GM20000 (cell line): ENCODE data around the gene GTF3C1.

ENCODE experiments used
- DNase-seq: peaks from one replicate; pipeline ENCODE4 v3.0.0; 2012; ENCODE audit warnings: low spot score
- TF ChIP-seq, protein P1 (sequence below): IDR thresholded peaks from 2 replicates; pipeline ENCODE4 v1.5.1; 2012; ENCODE audit warnings: mild to moderate bottlenecking, control low read depth; ENCODE audit errors: extremely low read depth, missing control alignments

The GTF3C1 gene

DNA sequence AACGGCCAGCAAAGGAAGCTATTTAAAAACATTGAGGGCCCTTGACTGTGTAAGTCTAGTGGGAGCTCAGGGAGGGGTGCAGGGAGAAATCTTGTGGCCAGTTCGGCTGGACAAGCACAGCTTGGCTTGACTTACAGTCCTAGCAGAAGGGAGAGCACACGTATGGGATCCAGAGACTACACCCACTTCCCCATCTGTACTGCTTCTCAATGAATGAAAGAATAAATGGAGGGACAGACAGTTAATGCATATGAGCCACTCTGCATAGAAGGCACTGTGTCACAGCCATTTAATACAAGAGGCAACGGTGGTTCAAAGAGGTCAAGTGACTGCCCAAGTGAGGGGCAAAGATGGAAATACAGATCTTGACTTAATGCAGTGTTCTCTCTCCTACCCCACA, 15.5 kb downstream of the GTF3C1 start:
- TF ChIP-seq, protein P1, sequence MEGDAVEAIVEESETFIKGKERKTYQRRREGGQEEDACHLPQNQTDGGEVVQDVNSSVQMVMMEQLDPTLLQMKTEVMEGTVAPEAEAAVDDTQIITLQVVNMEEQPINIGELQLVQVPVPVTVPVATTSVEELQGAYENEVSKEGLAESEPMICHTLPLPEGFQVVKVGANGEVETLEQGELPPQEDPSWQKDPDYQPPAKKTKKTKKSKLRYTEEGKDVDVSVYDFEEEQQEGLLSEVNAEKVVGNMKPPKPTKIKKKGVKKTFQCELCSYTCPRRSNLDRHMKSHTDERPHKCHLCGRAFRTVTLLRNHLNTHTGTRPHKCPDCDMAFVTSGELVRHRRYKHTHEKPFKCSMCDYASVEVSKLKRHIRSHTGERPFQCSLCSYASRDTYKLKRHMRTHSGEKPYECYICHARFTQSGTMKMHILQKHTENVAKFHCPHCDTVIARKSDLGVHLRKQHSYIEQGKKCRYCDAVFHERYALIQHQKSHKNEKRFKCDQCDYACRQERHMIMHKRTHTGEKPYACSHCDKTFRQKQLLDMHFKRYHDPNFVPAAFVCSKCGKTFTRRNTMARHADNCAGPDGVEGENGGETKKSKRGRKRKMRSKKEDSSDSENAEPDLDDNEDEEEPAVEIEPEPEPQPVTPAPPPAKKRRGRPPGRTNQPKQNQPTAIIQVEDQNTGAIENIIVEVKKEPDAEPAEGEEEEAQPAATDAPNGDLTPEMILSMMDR = no peak
- no peak for DNase-seq

DNA sequence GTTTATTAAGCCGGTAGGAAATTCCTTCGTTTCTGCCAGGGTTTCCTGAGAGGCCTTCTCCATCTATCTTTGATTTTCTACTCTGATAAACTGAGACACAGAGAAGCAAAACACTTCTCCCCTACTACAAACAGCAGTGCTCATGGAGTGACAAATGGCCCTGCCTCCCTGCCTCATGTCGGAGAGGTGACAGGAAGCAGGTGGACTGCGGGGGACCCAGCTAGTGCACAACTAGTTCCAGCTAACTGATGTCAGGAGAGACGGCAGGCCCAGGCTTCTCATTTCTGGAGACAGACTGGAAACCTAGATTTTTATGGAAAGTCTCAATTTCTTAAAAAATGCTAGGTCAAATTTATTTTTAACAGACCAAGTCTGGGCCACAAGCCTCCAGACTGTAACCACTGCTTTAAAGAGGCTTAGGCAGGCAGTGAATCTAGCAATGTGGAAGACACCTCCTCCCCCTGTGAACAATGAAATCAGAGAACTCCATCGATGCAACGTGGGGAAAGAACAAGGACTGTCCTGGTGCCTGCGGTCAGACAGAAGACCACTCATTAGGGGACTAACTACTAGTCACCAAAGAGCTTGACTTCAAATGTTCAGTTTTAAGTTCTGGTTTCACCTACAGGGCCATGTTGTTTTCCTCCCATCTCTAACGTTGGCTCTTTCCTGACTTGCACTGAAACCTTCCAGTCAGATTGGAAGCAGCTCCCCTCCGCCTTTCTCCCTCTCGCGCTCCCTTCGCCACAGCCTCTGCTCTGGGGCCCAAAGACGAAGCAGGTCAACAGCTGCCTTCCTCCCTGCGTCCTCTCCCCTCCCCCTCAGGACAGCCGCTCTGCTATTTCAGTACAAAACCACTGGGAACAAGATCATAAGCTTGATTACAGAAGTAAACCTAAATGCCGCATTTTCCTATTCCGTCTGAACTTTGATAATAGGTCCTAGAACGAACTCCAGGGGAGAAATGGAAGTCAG, 17.6 kb downstream of the GTF3C1 start:
- TF ChIP-seq, protein P1 = no peak
- DNase-seq = no peak

DNA sequence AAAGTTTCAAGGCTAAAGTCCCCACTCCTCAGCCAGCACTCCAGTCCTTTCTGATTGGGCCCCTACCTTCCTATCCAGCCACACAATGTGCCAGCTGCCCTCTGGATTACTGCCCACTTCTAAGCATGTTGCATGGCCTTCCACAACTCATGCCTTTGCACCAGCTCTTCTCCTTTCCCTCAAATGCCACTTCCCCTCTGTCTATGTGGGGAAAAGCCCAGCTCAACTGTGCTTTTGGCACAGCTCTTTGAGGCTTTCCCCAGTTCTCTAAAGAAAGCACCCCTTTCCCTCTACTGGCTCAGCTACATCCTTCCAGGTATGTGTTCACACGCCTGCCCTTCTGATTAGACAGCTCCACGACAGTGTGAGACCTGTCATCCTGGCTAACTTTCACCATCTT, 18.5 kb downstream of the GTF3C1 start:
- TF ChIP-seq, protein P1 = no peak
- DNase-seq = no peak

- TF ChIP-seq, protein P1 = no peak
- no peak for DNase-seq
These were observed 19.8 kb downstream of the GTF3C1 start for GRCh38 chr16:27529962-27530361.

DNA sequence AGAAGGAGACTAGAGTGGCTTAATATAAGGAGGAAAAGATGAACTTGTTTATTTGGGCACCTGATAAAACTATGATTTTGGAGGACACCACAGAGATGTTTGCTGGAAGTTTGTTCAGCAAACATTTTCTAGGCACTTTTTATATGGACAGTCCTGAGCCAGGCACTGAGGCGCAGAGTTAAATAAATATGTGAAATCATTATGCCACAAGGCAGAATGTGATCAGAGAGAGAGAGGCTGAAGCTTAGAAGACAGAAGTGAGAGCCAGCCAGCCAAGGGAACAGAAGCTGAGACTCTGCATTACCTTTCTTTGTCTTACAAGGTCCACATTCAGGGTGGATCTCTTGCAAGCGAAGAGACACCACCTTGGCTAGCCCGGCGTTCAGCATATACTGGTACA, 21.4 kb downstream of the GTF3C1 start:
- DNase-seq = no peak

DNA sequence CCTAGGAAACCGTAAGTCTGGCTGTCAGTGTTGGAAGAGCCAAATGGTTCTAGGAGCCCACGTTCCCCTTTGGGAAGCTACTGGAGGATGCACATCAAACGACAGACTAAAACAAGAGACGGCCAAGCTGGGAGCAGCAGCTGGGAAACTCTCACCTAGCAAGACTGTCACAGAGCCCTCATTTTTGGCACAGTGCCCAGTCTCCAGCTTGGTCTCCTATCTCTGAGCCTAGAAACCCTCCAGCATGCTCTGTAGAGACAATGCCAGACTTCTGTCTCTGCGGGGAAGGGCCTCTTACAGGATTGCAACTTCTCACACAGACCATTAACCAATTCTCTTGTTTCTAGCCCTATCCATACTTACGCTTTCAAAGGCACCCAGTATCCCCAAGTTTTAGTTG, 23.5 kb downstream of the GTF3C1 start:
- DNase-seq = no peak
- TF ChIP-seq, protein P1 = no peak

More for the DNA sequence above, 21.4 kb downstream of the GTF3C1 start:
- TF ChIP-seq, protein P1 = no peak

DNA sequence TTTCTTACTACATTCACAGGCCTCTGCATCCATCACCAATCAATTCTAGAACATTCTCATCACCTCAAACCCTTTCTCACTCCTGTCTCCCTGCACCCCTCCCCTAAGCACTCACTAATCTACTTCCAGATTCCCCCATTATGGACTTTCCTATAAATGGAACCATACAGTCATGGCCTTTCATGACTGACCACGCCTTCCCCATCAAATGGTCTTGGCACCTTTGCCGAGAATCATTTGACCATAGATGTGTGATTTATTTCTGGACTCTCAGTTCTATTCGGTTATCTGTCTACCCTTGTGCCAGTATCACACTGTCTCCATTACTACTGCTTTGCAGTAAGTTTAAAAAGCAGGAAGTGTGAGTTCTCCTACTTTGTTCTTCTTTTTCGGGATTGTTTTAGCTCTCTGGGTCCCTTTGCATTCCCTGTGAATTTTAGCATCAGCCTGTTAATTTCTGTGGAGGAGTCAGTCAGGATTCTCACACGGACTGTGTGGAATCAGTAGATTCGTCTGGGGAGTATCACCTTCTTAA, 27.5 kb downstream of the GTF3C1 start:
- DNase-seq = no peak
- TF ChIP-seq, protein P1 = no peak
